HCT116 (cell line): ENCODE data around the gene AP2A1. TPM values are rescaled to one million over a fixed set of nuclear protein-coding genes. Genes with fewer than 3 reads are reported as not detected.

ENCODE experiments used
- ATAC-seq: fragments of 200-7000 bp; cut with Tn5 transposase; 2 replicates; pipeline ENCODE4 v1.9.1; 2020; ENCODE audit warnings: mild to moderate bottlenecking, moderate library complexity
- BruUV-seq: library from RNA; stranded (reverse); fragments of 400-500 nt; replicated peaks from 2 replicates; lab custom pipeline; 2021; lab: Mats Ljungman, UMichigan
- CTCF ChIA-PET: fragments of 300-600 bp; sonication (Branson Sonifier 250); formaldehyde crosslinking; loops from one replicate; lab custom pipeline; 2021; ENCODE audit warnings: antibody characterized with exemption; lab: Charles Lee
- POLR2A ChIA-PET: fragments of 300-600, 350-600 bp; sonication (Branson Sonifier 250); formaldehyde crosslinking; loops from one replicate; lab custom pipeline; 2021; ENCODE audit warnings: antibody characterized with exemption; lab: Charles Lee
- RAD21 ChIA-PET, 2 experiments: fragments of 300-600 bp; sonication (Branson Sonifier 250); formaldehyde crosslinking; loops; one replicate each; lab custom pipeline; 2023; ENCODE audit warnings: low total read pairs in 2 of 2; ENCODE audit not compliant: uncharacterized antibody in 2 of 2, unreplicated experiment in 2 of 2, low non-redundant PET in 1 of 2; lab: Charles Lee
- DNase-seq: peaks from one replicate; pipeline ENCODE4 v3.0.0-alpha.2; 2010; ENCODE audit warnings: low read depth, low spot score
- H2AFZ ChIP-seq: fragments of 200-600 bp; shearing (Covaris generic), sonication (generic); 2 replicates; pipeline ENCODE4 v1.6.1; 2017; ENCODE audit warnings: low read depth, mixed run types, mixed read lengths, antibody characterized with exemption, low read length; ENCODE audit not compliant: poor library complexity, severe bottlenecking
- H3K27ac ChIP-seq: 2 replicates; pipeline ENCODE4 v1.5.1; 2012; ENCODE audit warnings: low read depth, low read length
- H3K27me3 ChIP-seq: fragments of 200-600 bp; sonication (generic); 2 replicates; pipeline ENCODE4 v1.6.1; 2016; ENCODE audit warnings: mixed run types, low read length, mixed read lengths; ENCODE audit not compliant: insufficient read depth
- H3K36me3 ChIP-seq, 2 experiments: fragments of 200-500 bp in 1 of 2; fragments of 200-600 bp in 1 of 2; sonication (Bioruptor generic) in 1 of 2; sonication (generic) in 1 of 2; 2 replicates each; pipeline versions ENCODE4 v1.5.1 to v1.6.1; 2014 to 2016; ENCODE audit warnings: low read length in 2 of 2, inconsistent platforms in 1 of 2, mixed read lengths in 1 of 2, mixed run types in 1 of 2; ENCODE audit not compliant: insufficient read depth in 2 of 2, control insufficient read depth in 1 of 2
- H3K4me1 ChIP-seq, 2 experiments: fragments of 200-600 bp in 1 of 2; sonication (generic) in 1 of 2; 2 replicates each; pipeline versions ENCODE4 v1.5.1 to v1.6.1; 2012 to 2017; ENCODE audit warnings: low read length in 2 of 2, inconsistent platforms in 1 of 2, mild to moderate bottlenecking in 1 of 2, mixed read lengths in 1 of 2, mixed run types in 1 of 2, moderate library complexity in 1 of 2; ENCODE audit not compliant: insufficient read depth in 2 of 2, control insufficient read depth in 1 of 2
- H3K4me2 ChIP-seq: fragments of 200-600 bp; sonication (generic); 2 replicates; pipeline ENCODE4 v1.6.1; 2017; ENCODE audit warnings: mixed run types, low read length, mixed read lengths
- H3K4me3 ChIP-seq, 2 experiments: fragments of 200-600 bp in 1 of 2; sonication (generic) in 1 of 2; replicated peaks in 1 of 2; 2 replicates each; pipeline ENCODE4 v1.5.1; 2011 to 2016; ENCODE audit warnings: low read length in 2 of 2, control low read depth in 1 of 2, low read depth in 1 of 2, mild to moderate bottlenecking in 1 of 2, mixed read lengths in 1 of 2, mixed run types in 1 of 2
- H3K79me2 ChIP-seq: fragments of 200-600 bp; sonication (generic); 2 replicates; pipeline ENCODE4 v1.6.1; 2017; ENCODE audit warnings: mild to moderate bottlenecking, mixed run types, low read length, moderate library complexity, mixed read lengths; ENCODE audit not compliant: insufficient read depth
- H3K9ac ChIP-seq: fragments of 200-600 bp; sonication (generic); 2 replicates; pipeline ENCODE4 v1.6.1; 2016; ENCODE audit warnings: low read length, mixed read lengths
- H3K9me2 ChIP-seq: fragments of 200-600 bp; sonication (generic), shearing (Covaris generic); 2 replicates; pipeline ENCODE4 v1.6.1; 2017; ENCODE audit warnings: mixed run types, mild to moderate bottlenecking, moderate library complexity; ENCODE audit not compliant: insufficient read depth
- H3K9me3 ChIP-seq, 2 experiments: fragments of 200-500 bp in 1 of 2; fragments of 200-600 bp in 1 of 2; sonication (Bioruptor generic) in 1 of 2; sonication (generic) in 1 of 2; 2 replicates each; pipeline ENCODE4 v1.6.1; 2014 to 2017; ENCODE audit warnings: low read length in 2 of 2, mixed read lengths in 2 of 2, inconsistent platforms in 1 of 2, low read depth in 1 of 2, mild to moderate bottlenecking in 1 of 2, mixed run types in 1 of 2, moderate library complexity in 1 of 2; ENCODE audit not compliant: control insufficient read depth in 1 of 2, insufficient read depth in 1 of 2
- H4K20me1 ChIP-seq: fragments of 200-600 bp; sonication (generic), shearing (Covaris generic); 2 replicates; pipeline ENCODE4 v1.6.1; 2017; ENCODE audit warnings: mixed run types, mild to moderate bottlenecking, moderate library complexity; ENCODE audit not compliant: insufficient read depth
- ATF3 ChIP-seq: IDR thresholded peaks from 2 replicates; pipeline ENCODE4 v1.6.1; 2012
- CBX3 ChIP-seq: IDR thresholded peaks from 2 replicates; pipeline ENCODE4 v1.6.1; 2012; ENCODE audit warnings: low read depth
- CEBPB ChIP-seq: IDR thresholded peaks from 2 replicates; pipeline ENCODE4 v1.6.1; 2012; ENCODE audit warnings: low read depth
- CTCF ChIP-seq, 3 experiments: fragments of 200-600 bp in 1 of 3; sonication (generic) in 1 of 3; IDR thresholded peaks in 2 of 3; conservative IDR thresholded peaks in 1 of 3; 2 replicates each; pipeline ENCODE4 v1.5.1; 2012 to 2017; ENCODE audit warnings: low read depth in 2 of 3, low read length in 2 of 3, antibody characterized with exemption in 1 of 3, borderline replicate concordance in 1 of 3, control low read depth in 1 of 3, mild to moderate bottlenecking in 1 of 3, mixed read lengths in 1 of 3, mixed run types in 1 of 3, moderate library complexity in 1 of 3; ENCODE audit not compliant: insufficient read depth in 1 of 3
- EGR1 ChIP-seq: IDR thresholded peaks from 2 replicates; pipeline ENCODE4 v1.6.1; 2012; ENCODE audit warnings: low read depth
- ELF1 ChIP-seq: IDR thresholded peaks from 2 replicates; pipeline ENCODE4 v1.6.1; 2012; ENCODE audit warnings: low read depth, borderline replicate concordance
- EZH2 ChIP-seq: fragments of 200-600 bp; sonication (generic); IDR thresholded peaks from 2 replicates; pipeline ENCODE4 v1.6.1; 2017; ENCODE audit warnings: antibody characterized with exemption, mixed run types
- EZH2phosphoT487 ChIP-seq: fragments of 200-600 bp; IDR thresholded peaks from 2 replicates; pipeline ENCODE4 v1.6.1; 2018; ENCODE audit warnings: antibody characterized with exemption, borderline replicate concordance
- POLR2A ChIP-seq: IDR thresholded peaks from 2 replicates; pipeline ENCODE4 v1.7.0; 2011; ENCODE audit warnings: borderline replicate concordance; ENCODE audit not compliant: insufficient read depth, insufficient read length; ENCODE audit errors: extremely low read depth
- POLR2AphosphoS5 ChIP-seq: IDR thresholded peaks from 2 replicates; pipeline ENCODE4 v1.6.1; 2011; ENCODE audit warnings: mild to moderate bottlenecking, low read depth, low read length, moderate library complexity
- RAD21 ChIP-seq: IDR thresholded peaks from 2 replicates; pipeline ENCODE4 v1.6.1; 2012; ENCODE audit warnings: low read depth, mild to moderate bottlenecking
- REST ChIP-seq: IDR thresholded peaks from 2 replicates; pipeline ENCODE4 v1.6.1; 2012; ENCODE audit warnings: low read depth
- SIN3A ChIP-seq: IDR thresholded peaks from 2 replicates; pipeline ENCODE4 v1.6.1; 2012; ENCODE audit warnings: low read depth
- SP1 ChIP-seq: IDR thresholded peaks from 2 replicates; pipeline ENCODE4 v1.6.1; 2012; ENCODE audit warnings: low read depth
- SRF ChIP-seq: IDR thresholded peaks from 2 replicates; pipeline ENCODE4 v1.6.1; 2012; ENCODE audit warnings: low read depth
- TCF7L2 ChIP-seq: IDR thresholded peaks from 2 replicates; pipeline ENCODE4 v1.7.0; 2011; ENCODE audit warnings: borderline replicate concordance, inconsistent platforms; ENCODE audit not compliant: insufficient read depth, insufficient read length; ENCODE audit errors: extremely low read depth
- YY1 ChIP-seq: IDR thresholded peaks from 2 replicates; pipeline ENCODE4 v1.6.1; 2011; ENCODE audit warnings: low read length, low read depth, moderate library complexity, mild to moderate bottlenecking; ENCODE audit not compliant: insufficient replicate concordance; ENCODE audit errors: extremely low read depth
- ZBTB33 ChIP-seq: IDR thresholded peaks from 2 replicates; pipeline ENCODE4 v1.6.1; 2011; ENCODE audit warnings: mild to moderate bottlenecking, low read length, moderate library complexity; ENCODE audit not compliant: insufficient replicate concordance; ENCODE audit errors: extremely low read depth
- ZFX ChIP-seq: fragments of 450-650 bp; IDR thresholded peaks from 2 replicates; pipeline ENCODE4 v1.6.1; 2017
- ZNF274 ChIP-seq: fragments of 200-500 bp; sonication (Bioruptor generic); IDR thresholded peaks from 2 replicates; pipeline ENCODE4 v1.6.1; 2014; ENCODE audit warnings: mild to moderate bottlenecking, low read depth, low read length, inconsistent platforms
- intact Hi-C: fragments of 100-400 bp; cut with micrococcal nuclease; formaldehyde crosslinking; loops from 2 replicates; pipeline ENCODE4 v1.10.0; 2022
- total RNA-seq: library from RNA; stranded (reverse); gene quantifications from one replicate; pipeline ENCODE4 v1.2.1, GENCODE V29; 2021; ENCODE audit not compliant: unreplicated experiment

Gene AP2A1
- total RNA-seq, 1 experiment from 2014 or later, result 102 TPM

GRCh38 chr19:49853852-49854377 lies 87.1 kb downstream of the AP2A1 start:
- RAD21 ChIA-PET, result no interaction called here
- Histone ChIP-seq H3K4me3 (no peak overlapping the region), H3K4me1 (peaks cover 19 to 37% of the 10 kb centered on the region in 2 experiments), H3K4me2 (no peak overlapping the region), H2AFZ (no peak overlapping the region), H3K9me3 (no peaks in the 10 kb centered on the region), H3K27ac (peak overlapping the region; percentile 42; the same call in 1 of the 2 replicates), H4K20me1 (no peaks in the 10 kb centered on the region), H3K27me3 (no peaks in the 10 kb centered on the region), H3K9ac (no peak overlapping the region), H3K79me2 (peaks cover 44% of the 10 kb centered on the region), H3K9me2 (no peaks in the 10 kb centered on the region), H3K36me3 (peaks cover 5 to 16% of the 10 kb centered on the region in 2 experiments; a peak in 3 of 4 replicates)
- POLR2A ChIA-PET, result interaction anchor here (1.7 kb wide), 1 partner anchor 11 kb away, joined by 6 read pairs; no protein-coding TSS in a partner anchor
- intact Hi-C loops, result no loop called here
- ATAC-seq (no peak), DNase-seq (no peak)
- BruUV-seq, result no TSS peak
- TF ChIP-seq EZH2, result no peak
- no peak for TF ChIP-seq POLR2AphosphoS5
- TF ChIP-seq RAD21, result no peak
- TF ChIP-seq SRF, result no peak
- TF ChIP-seq SP1, result no peak
- no peak for TF ChIP-seq EGR1
- TF ChIP-seq POLR2A, result no peak
- TF ChIP-seq ZBTB33, result no peak
- TF ChIP-seq ELF1, result no peak
- TF ChIP-seq EZH2phosphoT487, result no peak
- no peak for TF ChIP-seq SIN3A
- no peak for TF ChIP-seq YY1
- no peak for TF ChIP-seq REST
- TF ChIP-seq ZFX, result no peak
- no peak for TF ChIP-seq CBX3
- no peak for TF ChIP-seq CTCF (IDR thresholded peaks at IDR 0.05 in 2 of 3, conservative IDR thresholded peaks at IDR 0.05 in 1 of 3; ENCODE audit: borderline replicate concordance in 1 of 3, insufficient read depth in 1 of 3, low read depth in 2 of 3, low read length in 2 of 3)
- no peak for TF ChIP-seq ATF3
- TF ChIP-seq TCF7L2, result no peak
- TF ChIP-seq CEBPB, result no peak
- TF ChIP-seq ZNF274, result no peak
- CTCF ChIA-PET, result interaction anchor here (0.7 kb wide), 1 partner anchor 11 kb away, joined by 3 read pairs; no protein-coding TSS in a partner anchor
